GM12873 (cell line): ENCODE data around the gene EXOC4.

Experiments
- TF ChIP-seq, protein P1 (sequence below): IDR thresholded peaks from 2 replicates; pipeline ENCODE4 v1.5.1; 2012; ENCODE audit warnings: low read depth, mild to moderate bottlenecking, moderate library complexity, low read length, control low read depth; ENCODE audit not compliant: insufficient read depth; ENCODE audit errors: missing control alignments

The EXOC4 gene

DNA sequence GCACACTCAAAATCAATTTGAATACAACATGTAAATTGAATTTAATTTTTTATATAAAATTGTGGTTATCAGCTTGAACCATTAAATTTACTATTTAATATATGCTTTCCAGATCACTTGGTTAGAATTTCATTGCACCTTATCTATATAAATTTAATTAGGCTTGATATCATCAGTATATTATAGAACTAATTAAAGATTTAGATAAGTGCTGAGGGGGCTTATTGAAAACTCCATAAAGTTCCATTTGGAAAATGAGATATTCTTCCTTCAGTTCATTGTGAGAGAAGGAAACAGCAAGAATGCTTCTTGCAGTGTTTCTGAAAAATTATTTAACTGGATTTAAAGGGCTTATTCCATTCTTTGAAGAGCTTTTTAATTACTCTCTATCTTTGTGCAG, 788.6 kb downstream of the EXOC4 start:
- TF ChIP-seq, protein P1, sequence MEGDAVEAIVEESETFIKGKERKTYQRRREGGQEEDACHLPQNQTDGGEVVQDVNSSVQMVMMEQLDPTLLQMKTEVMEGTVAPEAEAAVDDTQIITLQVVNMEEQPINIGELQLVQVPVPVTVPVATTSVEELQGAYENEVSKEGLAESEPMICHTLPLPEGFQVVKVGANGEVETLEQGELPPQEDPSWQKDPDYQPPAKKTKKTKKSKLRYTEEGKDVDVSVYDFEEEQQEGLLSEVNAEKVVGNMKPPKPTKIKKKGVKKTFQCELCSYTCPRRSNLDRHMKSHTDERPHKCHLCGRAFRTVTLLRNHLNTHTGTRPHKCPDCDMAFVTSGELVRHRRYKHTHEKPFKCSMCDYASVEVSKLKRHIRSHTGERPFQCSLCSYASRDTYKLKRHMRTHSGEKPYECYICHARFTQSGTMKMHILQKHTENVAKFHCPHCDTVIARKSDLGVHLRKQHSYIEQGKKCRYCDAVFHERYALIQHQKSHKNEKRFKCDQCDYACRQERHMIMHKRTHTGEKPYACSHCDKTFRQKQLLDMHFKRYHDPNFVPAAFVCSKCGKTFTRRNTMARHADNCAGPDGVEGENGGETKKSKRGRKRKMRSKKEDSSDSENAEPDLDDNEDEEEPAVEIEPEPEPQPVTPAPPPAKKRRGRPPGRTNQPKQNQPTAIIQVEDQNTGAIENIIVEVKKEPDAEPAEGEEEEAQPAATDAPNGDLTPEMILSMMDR: no peak

DNA sequence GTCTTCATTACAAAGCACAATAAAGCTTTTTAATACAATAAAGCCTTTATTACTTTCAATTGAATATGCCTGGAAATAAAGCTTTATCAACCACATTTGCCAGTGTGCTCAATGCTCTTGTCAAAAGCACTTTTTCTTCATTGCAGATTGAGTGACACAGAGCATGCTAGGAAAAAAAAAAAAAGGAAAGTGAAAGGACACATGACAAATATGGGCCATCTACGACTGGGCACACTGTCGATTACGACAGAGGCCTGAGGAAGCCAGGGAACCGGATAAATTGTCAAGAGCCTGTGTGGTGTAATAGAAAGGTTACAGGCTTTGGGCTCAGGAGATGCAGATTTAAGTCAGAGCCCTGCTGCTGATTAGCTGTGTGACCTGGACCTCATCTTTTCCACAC, 789.4 kb downstream of the EXOC4 start:
- TF ChIP-seq, protein P1: no peak

DNA sequence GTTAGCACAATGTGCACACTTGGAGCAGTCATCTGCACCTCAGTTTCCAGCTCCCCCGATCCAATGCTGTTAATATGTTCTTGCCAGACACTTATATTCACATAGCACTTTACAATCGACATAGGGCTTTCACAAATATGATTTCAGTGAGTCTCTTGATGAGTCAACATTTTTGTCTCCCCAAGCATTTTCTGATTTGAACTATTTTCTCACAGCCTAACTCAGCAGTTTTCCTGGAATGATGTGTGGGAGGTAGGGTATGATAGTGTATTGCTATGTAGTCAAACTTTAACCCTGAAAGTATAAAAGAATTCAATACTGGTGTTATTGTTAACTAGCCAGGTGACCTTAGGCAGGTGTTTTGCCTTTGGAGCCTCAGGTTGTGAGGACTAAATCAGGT, 791.8 kb downstream of the EXOC4 start:
- TF ChIP-seq, protein P1: no peak

GRCh38 chr7:134045716-134046115, 792.8 kb downstream of the EXOC4 start:
- TF ChIP-seq, protein P1: no peak

- TF ChIP-seq, protein P1: no peak
Observed at GRCh38 chr7:134046594-134047128, 793.8 kb downstream of the EXOC4 start.

- TF ChIP-seq, protein P1: no peak
Observed at GRCh38 chr7:134047675-134048074, 794.8 kb downstream of the EXOC4 start.

DNA sequence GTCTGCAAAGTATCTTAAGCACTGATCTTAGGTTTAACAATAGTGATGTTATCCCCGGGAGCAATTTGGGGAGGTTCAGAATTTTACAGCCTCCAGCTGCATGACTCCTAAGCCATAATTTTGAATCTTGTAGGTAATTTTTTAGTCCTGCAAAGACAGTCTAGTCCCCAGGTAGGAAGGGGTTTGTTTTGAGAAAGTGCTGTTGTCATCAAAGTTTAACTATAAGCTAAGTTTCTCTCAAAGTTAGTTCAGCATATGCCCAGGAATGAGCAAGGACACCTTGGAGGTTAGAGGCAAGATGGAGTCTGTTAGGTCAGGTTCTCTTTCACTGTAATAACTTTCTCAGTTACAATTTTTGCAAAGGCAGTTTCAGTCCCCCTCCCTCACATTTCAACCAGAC, 795.3 kb downstream of the EXOC4 start:
- TF ChIP-seq, protein P1: no peak

- TF ChIP-seq, protein P1: no peak
Observed at GRCh38 chr7:134051020-134051419, 798.1 kb downstream of the EXOC4 start.
